GM23338 (cell line): Measurements from ENCODE around the gene CEACAM18. TPM values are rescaled to one million over a fixed set of nuclear protein-coding genes. Genes with fewer than 3 reads are reported as not detected.
"Not testable (repeated sequence)": the region's sequence is repeated elsewhere in the genome, so short reads cannot be mapped to it uniquely, and the experiment has no call there.

Source experiments
- ATAC-seq: fragments of 200-7000 bp; cut with Tn5 transposase; 3 replicates; pipeline ENCODE4 v1.9.1; 2020
- DNase-seq: peaks from one replicate; pipeline ENCODE4 v3.0.0-alpha.2; 2015; ENCODE audit warnings: low spot score
- H2AFZ ChIP-seq: fragments of 200-600 bp; sonication (generic); 2 replicates; pipeline ENCODE4 v1.8.0; 2016; ENCODE audit warnings: antibody characterized with exemption, mild to moderate bottlenecking, moderate library complexity
- H3F3A ChIP-seq: fragments of 200-600 bp; sonication (generic); replicated peaks from 2 replicates; pipeline ENCODE4 v1.8.0; 2017; ENCODE audit warnings: antibody characterized with exemption, mixed run types, low read depth
- H3K27ac ChIP-seq: fragments of 200-600 bp; sonication (generic); 2 replicates; pipeline ENCODE4 v1.6.1; 2016; ENCODE audit warnings: low read depth
- H3K27me3 ChIP-seq: fragments of 200-600 bp; sonication (generic); 2 replicates; pipeline ENCODE4 v1.8.0; 2016; ENCODE audit warnings: mild to moderate bottlenecking, mixed run types, moderate library complexity; ENCODE audit not compliant: insufficient read depth
- H3K36me3 ChIP-seq: fragments of 200-600 bp; sonication (generic); 2 replicates; pipeline ENCODE4 v1.8.0; 2016; ENCODE audit warnings: mild to moderate bottlenecking; ENCODE audit not compliant: insufficient read depth
- H3K4me1 ChIP-seq: fragments of 200-600 bp; sonication (generic); 2 replicates; pipeline ENCODE4 v1.8.0; 2016; ENCODE audit warnings: mild to moderate bottlenecking, moderate library complexity; ENCODE audit not compliant: insufficient read depth
- H3K4me2 ChIP-seq: fragments of 200-600 bp; sonication (generic); 2 replicates; pipeline ENCODE4 v1.7.1; 2017; ENCODE audit warnings: mixed run types
- H3K4me3 ChIP-seq: fragments of 200-600 bp; sonication (generic); 2 replicates; pipeline ENCODE4 v1.6.1; 2016; ENCODE audit warnings: mixed run types
- H3K79me2 ChIP-seq: fragments of 200-600 bp; sonication (generic); replicated peaks from 2 replicates; pipeline ENCODE4 v1.8.0; 2017; ENCODE audit warnings: mild to moderate bottlenecking; ENCODE audit not compliant: insufficient read depth
- H3K9me2 ChIP-seq: fragments of 200-600 bp; sonication (generic); 2 replicates; pipeline ENCODE4 v1.8.0; 2017; ENCODE audit not compliant: insufficient read depth
- H4K20me1 ChIP-seq: fragments of 200-600 bp; sonication (generic); replicated peaks from 2 replicates; pipeline ENCODE4 v1.8.0; 2017; ENCODE audit warnings: mild to moderate bottlenecking; ENCODE audit not compliant: insufficient read depth
- H3K27ac Mint-ChIP-seq: 2 replicates; pipeline ENCODE4 v1.8.0; 2020; ENCODE audit warnings: inconsistent platforms, mild to moderate bottlenecking, moderate library complexity, mixed read lengths
- H3K27me3 Mint-ChIP-seq: 3 replicates; pipeline ENCODE4 v1.8.0; 2022; ENCODE audit warnings: low read depth, mild to moderate bottlenecking, moderate library complexity, mixed read lengths, inconsistent platforms; ENCODE audit not compliant: insufficient read depth, poor library complexity
- H3K36me3 Mint-ChIP-seq: 3 replicates; pipeline ENCODE4 v1.8.0; 2021; ENCODE audit warnings: low read depth, mild to moderate bottlenecking, inconsistent platforms, moderate library complexity, mixed read lengths
- H3K4me1 Mint-ChIP-seq: 3 replicates; pipeline ENCODE4 v1.8.0; 2020; ENCODE audit warnings: mild to moderate bottlenecking, inconsistent platforms, mixed read lengths
- H3K4me3 Mint-ChIP-seq: 3 replicates; pipeline ENCODE4 v1.8.0; 2021; ENCODE audit warnings: moderate library complexity, mild to moderate bottlenecking, inconsistent platforms, mixed read lengths
- H3K9me3 Mint-ChIP-seq: 3 replicates; pipeline ENCODE4 v1.8.0; 2020; ENCODE audit warnings: moderate library complexity, mild to moderate bottlenecking, inconsistent platforms, mixed read lengths
- CTCF ChIP-seq, 2 experiments: fragments of 200-600 bp in 1 of 2; sonication (generic) in 1 of 2; conservative IDR thresholded peaks; 2 replicates each; pipeline versions ENCODE4 v1.5.1 to v1.6.1; 2016 to 2017; ENCODE audit warnings: antibody characterized with exemption in 2 of 2, low read depth in 2 of 2, mild to moderate bottlenecking in 2 of 2, moderate library complexity in 1 of 2
- ETS1 ChIP-seq: IDR thresholded peaks from 2 replicates; pipeline ENCODE4 v1.6.1; 2016; ENCODE audit warnings: antibody characterized with exemption
- EZH2phosphoT487 ChIP-seq: fragments of 200-600 bp; sonication (generic); IDR thresholded peaks from one replicate; pipeline ENCODE4 v1.8.1; 2018; ENCODE audit warnings: antibody characterized with exemption; ENCODE audit not compliant: unreplicated experiment
- NANOG ChIP-seq: IDR thresholded peaks from 2 replicates; pipeline ENCODE4 v1.6.1; 2016; ENCODE audit warnings: antibody characterized with exemption, borderline replicate concordance
- POLR2AphosphoS5 ChIP-seq: IDR thresholded peaks from 2 replicates; pipeline ENCODE4 v1.6.1; 2016; ENCODE audit warnings: antibody characterized with exemption, low read depth
- REST ChIP-seq: IDR thresholded peaks from one replicate; pipeline ENCODE4 v1.6.1; 2018; ENCODE audit warnings: antibody characterized with exemption; ENCODE audit not compliant: unreplicated experiment
- STAT1 ChIP-seq: IDR thresholded peaks from one replicate; pipeline ENCODE4 v1.6.1; 2016; ENCODE audit warnings: antibody characterized with exemption; ENCODE audit not compliant: unreplicated experiment
- ZNF331 ChIP-seq: fragments of 250-450 bp; sonication (Bioruptor Pico); IDR thresholded peaks from 2 replicates; pipeline ENCODE4 v1.5.0; 2020; ENCODE audit warnings: low read depth, mild to moderate bottlenecking, moderate library complexity
- ZNF462 ChIP-seq: fragments of 250-450 bp; sonication (Bioruptor Pico); IDR thresholded peaks from 2 replicates; pipeline ENCODE4 v1.5.0; 2020; ENCODE audit warnings: mild to moderate bottlenecking, moderate library complexity
- polyA plus RNA-seq: library from polyadenylated mRNA; unstranded; fragments of >200 nt; fragmentation: Nextera tagmentation; extraction: Ambion mirVana; gene quantifications from 2 replicates; pipeline ENCODE4 v1.2.1, GENCODE V29; 2016
- total RNA-seq: library from RNA; depleted of rRNA; stranded (reverse); fragments of >200 nt; shearing (Covaris generic); gene quantifications from 2 replicates; pipeline ENCODE4 v1.2.3, GENCODE V29; 2014

Gene CEACAM18
- total and polyA plus RNA-seq, 2 experiments from 2014 or later, result not detected

GRCh38 chr19:51463976-51464581 is 14.3 kb upstream of the CEACAM18 start:
- H3K36me3 ChIP-seq, H3K79me2 ChIP-seq, H3K9me2 ChIP-seq, H3K27ac Mint-ChIP-seq, H3K27ac ChIP-seq, H3K4me1 ChIP-seq, H3K4me1 Mint-ChIP-seq, H3F3A ChIP-seq, DNase-seq, H3K36me3 Mint-ChIP-seq, H4K20me1 ChIP-seq: not testable (repeated sequence)
- peak overlapping the region; percentile 48 for H3K4me3 ChIP-seq
- Mint-ChIP-seq H3K9me3 (peaks cover 32% of the 10 kb centered on the region), H3K27me3 (peaks cover 14% of the 10 kb centered on the region), H3K4me3 (peak overlapping the region; percentile 68)
- ATAC-seq, result peak; percentile 90
- peaks cover 25% of the 10 kb centered on the region for H3K27me3 ChIP-seq
- H3K4me2 ChIP-seq, result peak overlapping the region; percentile 73
- peak overlapping the region; percentile 93 for H2AFZ ChIP-seq

GRCh38 chr19:51466723-51467122 is 11.6 kb upstream of the CEACAM18 start:
- Histone ChIP-seq H3K27me3 (peaks cover 25% of the 10 kb centered on the region), H2AFZ (no peak overlapping the region)
- H3K27me3 Mint-ChIP-seq, result peaks cover 13% of the 10 kb centered on the region
- TF ChIP-seq POLR2AphosphoS5, result no peak
- TF ChIP-seq ZNF462 (CRISPR knock-in tag), result no peak
- no peak for TF ChIP-seq NANOG
- TF ChIP-seq CTCF (conservative IDR thresholded peaks at IDR 0.05; ENCODE audit: low read depth in 2 of 2), result no peak
- no peak for TF ChIP-seq ZNF331 (CRISPR knock-in tag)
- TF ChIP-seq ETS1, result no peak
- no peak for TF ChIP-seq EZH2phosphoT487
- TF ChIP-seq REST, result no peak
- TF ChIP-seq STAT1, result no peak

More at GRCh38 chr19:51466723-51467122, 11.6 kb upstream of the CEACAM18 start:
- Histone ChIP-seq H3K79me2 (no peaks in the 10 kb centered on the region), H3K4me1 (no peaks in the 10 kb centered on the region), H3K4me3 (no peak overlapping the region), H4K20me1 (no peaks in the 10 kb centered on the region), H3K9me2 (no peaks in the 10 kb centered on the region), H3K36me3 (no peaks in the 10 kb centered on the region), H3K4me2 (no peak overlapping the region), H3F3A (no peaks in the 10 kb centered on the region), H3K27ac (no peak overlapping the region)
- Mint-ChIP-seq H3K4me3 (no peak overlapping the region), H3K27ac (no peak overlapping the region), H3K4me1 (peaks cover 3% of the 10 kb centered on the region; the same call in 2 of the 3 replicates), H3K9me3 (peaks cover 27% of the 10 kb centered on the region), H3K36me3 (no peaks in the 10 kb centered on the region)
- DNase-seq (no peak), ATAC-seq (no peak)
